NT2/D1 (cell line): Measurements from ENCODE around the gene NFIA.

ENCODE experiments used
- YY1 ChIP-seq: IDR thresholded peaks from 2 replicates; pipeline ENCODE4 v1.6.1; 2011; ENCODE audit not compliant: insufficient read length, insufficient read depth
- ZNF274 ChIP-seq: IDR thresholded peaks from 2 replicates; pipeline ENCODE4 v1.6.1; 2011; ENCODE audit warnings: mild to moderate bottlenecking, low read depth, low read length

DNA sequence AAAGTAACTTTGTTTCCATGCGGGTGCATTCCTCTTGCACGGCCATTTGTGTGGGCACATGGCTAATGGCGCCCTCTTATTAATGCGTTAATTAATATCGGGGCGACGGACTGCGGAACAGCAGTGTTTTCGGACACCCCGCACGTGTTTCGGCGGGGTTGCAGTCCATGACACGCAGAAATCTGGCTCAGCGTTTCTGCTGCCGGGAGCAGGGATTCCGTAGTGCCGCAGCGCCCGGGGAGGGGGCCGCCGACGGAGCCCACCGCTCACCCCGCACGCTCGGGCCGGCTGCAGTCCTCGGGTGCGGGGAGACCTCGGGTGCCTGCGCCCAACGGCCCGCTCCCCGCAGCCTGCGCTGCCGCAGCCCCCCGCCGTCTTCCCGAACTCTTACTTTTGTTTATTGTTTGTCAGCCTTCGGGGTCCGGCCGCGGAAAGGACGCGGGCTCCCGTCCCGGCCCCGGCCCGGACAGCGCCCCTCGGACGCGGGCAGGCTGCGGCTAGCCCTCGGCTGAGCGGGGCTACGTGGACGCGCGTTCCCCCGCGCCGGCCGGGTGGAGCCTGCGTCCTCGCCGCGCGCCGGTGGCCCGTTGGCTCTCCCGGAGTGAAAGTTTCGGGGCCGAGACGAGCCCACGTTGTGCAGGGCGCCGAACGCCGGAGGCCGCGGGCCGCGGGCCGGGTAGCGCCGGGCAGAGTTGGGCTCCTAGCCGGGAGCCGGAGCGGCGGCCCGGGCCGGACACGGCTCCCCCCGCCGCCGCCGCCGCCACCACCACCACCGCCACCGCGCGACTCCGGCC lies 849 bp downstream of the NFIA start:
- TF ChIP-seq ZNF274: no peak
- no peak for TF ChIP-seq YY1
